KOPT-K1 (cell line): Measurements from ENCODE around the gene OXA1L.
"Not testable (repeated sequence)": the region's sequence is repeated elsewhere in the genome, so short reads cannot be mapped to it uniquely, and the experiment has no call there.

Experiments used
- H3K27ac ChIP-seq: fragments of 200-600 bp; sonication (generic); 2 replicates; pipeline ENCODE4 v1.5.1; 2016; ENCODE audit warnings: antibody characterized with exemption, mild to moderate bottlenecking, low read depth, low read length; ENCODE audit not compliant: poor library complexity, severe bottlenecking
- H3K36me3 ChIP-seq: fragments of 200-600 bp; sonication (generic); 2 replicates; pipeline ENCODE4 v1.5.1; 2017; ENCODE audit warnings: antibody characterized with exemption, mild to moderate bottlenecking, low read length, moderate library complexity; ENCODE audit not compliant: insufficient read depth
- H3K9me3 ChIP-seq: fragments of 200-600 bp; sonication (generic); 2 replicates; pipeline ENCODE4 v1.5.1; 2017; ENCODE audit warnings: antibody characterized with exemption, low read length, mild to moderate bottlenecking; ENCODE audit not compliant: insufficient read depth, poor library complexity, severe bottlenecking

The OXA1L gene

DNA sequence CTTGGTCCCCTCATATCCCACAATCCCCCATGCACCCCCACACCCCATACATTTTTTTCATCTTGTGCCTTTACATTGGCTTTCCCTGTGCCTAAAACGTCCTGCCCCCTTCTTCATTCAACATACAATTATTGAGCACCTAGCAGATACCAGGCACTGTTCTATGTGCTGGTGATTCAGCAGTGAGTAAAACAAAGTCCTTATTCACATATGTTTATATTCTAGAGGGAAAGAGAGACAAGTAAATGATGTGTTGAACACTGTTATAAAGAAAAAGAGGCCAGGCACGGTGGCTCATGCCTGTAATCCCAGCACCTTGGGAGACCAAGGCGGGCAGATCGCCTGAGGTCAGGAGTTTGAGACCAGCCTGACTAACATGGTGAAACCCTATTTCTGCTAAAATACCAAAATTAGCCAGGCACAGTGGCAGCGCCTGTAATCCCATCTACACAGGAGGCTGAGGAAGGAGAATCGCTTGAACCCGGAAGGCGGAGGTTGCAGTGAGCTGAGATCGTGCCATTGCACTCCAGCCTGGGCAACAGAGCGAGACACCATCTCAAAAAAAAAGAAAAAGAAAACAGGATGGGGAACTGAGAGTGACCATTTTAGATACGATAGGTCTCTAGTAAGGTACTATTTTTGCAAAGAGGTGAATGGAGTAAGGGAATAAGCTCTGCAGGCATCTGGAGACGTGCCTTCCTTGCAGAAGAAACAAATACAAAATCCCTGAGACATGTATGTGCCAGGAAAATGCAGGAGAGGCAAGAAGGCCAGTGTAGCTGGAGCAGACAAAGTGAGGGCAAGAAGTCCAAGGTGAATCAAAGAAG is 36.6 kb downstream of the OXA1L start:
- no peaks in the 10 kb centered on the region for H3K36me3 ChIP-seq
- H3K27ac ChIP-seq = no peak overlapping the region
- no peaks in the 10 kb centered on the region for H3K9me3 ChIP-seq

DNA sequence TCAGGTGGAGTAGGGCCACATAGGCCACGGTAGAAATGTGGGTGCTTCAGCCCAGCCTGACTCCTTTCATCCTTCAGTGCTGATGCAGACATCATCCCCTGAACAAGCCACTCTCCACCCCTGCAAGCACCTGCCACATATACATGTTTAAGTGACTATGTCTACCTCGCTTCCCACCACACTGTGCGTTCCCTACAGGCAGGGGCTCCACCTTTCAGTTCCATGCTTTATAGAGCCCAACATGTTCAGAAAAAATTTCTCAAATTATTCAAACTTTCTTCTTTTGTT is 37.1 kb downstream of the OXA1L start:
- H3K27ac ChIP-seq = no peak overlapping the region
- H3K9me3 ChIP-seq = no peaks in the 10 kb centered on the region
- no peaks in the 10 kb centered on the region for H3K36me3 ChIP-seq

DNA sequence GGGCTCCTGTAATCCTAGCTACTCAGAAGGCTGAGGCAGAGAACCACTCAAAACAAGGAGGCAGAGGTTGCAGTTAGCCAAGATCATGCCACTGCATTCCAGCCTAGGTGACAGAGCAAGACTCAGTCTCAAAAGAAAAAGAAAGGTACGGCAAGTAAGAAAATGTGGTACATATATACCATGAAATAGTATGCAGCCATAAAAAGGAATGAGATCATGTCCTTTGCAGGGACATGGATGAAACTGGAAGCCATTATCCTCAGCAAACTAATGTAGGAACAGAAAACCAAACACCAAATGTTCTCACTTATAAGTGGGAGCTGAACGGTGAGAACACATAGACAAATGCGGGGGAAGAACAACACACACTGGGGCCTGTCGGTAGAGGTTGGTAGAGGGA is 38.7 kb downstream of the OXA1L start:
- H3K27ac ChIP-seq, H3K36me3 ChIP-seq, H3K9me3 ChIP-seq: not testable (repeated sequence)

DNA sequence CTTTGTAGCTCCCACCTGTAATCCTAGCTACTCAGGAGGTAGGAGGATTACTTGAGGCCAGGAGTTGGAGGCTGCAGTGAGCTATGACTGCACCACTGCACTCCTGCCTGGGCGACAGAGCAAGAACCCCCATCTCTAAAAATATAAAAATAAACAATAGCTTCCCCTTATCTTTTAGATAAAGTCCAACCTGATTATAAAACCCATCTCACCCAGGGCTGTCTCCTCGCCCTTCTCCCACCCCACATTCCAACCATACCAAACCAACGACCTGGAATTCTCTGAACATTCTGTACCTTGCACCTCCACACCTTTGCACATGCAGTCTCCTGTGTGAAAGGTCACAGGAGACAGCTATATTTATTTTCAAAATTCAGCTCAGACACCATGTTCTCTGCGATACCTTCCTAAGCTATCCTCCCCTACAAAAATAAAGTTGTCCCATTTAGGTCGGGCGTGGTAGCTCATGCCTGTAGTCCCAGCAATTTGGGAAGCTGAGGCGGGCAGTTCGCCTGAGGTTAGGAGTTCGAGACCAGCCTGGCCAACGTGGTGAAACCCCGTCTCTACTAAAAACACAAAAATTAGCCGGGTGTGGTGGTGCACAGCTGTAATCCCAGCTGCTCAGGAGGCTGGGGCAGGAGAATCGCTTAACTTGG is 41.1 kb downstream of the OXA1L start:
- no peak overlapping the region for H3K27ac ChIP-seq
- H3K9me3 ChIP-seq = no peaks in the 10 kb centered on the region
- H3K36me3 ChIP-seq = no peaks in the 10 kb centered on the region

DNA sequence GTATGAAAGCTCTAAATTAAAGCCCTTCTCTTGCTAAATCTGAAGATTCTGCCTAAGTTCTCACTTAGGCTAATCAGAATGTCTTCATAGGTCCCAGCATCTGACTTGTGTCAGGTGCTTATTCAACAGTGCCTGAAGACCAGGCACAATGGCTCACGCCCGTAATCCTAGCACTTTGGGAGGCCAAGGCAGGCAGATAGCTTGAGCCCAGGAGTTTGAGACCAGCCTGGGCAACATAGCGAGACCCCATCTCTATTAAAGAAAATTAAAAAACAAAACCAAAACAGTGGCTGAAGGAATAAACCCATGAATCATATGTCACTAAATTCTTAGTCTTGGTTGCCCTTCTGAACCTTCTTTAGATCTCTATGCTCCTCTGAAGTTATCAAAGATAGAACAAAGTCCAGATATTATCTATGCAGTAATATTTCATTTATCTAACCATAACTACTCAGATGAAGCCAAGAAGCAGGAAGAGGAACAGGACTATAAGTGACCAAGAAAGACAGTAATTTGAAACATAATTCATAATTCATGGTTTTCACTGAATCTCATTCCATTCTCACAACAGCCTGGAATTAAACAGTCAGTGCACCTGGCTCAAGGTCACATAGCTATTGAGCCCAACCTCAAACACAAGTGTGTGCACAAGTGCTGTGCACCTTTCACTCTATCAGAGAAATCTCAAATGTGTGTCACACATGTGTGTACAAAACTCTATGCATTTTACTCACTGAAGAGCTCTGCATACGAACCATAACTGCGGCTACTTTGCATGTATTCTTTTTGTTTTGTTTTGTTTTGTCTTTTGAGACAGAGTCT is 42.1 kb downstream of the OXA1L start:
- no peak overlapping the region for H3K27ac ChIP-seq
- H3K9me3 ChIP-seq = no peaks in the 10 kb centered on the region
- no peaks in the 10 kb centered on the region for H3K36me3 ChIP-seq

DNA sequence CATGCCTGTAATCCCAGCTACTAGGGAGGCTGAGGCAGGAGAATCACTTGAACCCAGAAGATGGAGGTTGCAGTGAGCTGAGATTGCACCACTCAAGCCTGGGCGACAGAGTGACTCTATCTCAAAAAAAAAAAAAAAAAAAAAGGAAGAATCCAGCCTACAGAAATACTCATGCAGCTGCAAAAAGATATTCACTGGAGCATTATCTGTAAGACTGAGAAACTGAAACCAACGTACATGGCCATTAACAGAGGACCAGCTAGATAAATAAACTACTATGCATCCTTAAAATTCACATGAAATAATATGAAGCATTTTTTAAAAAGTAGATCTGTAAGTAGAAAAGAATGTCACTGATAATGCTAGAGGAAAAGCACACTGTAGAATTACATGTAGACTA is 45.2 kb downstream of the OXA1L start:
- H3K27ac ChIP-seq = no peak overlapping the region
- H3K9me3 ChIP-seq = no peaks in the 10 kb centered on the region
- H3K36me3 ChIP-seq = no peaks in the 10 kb centered on the region

DNA sequence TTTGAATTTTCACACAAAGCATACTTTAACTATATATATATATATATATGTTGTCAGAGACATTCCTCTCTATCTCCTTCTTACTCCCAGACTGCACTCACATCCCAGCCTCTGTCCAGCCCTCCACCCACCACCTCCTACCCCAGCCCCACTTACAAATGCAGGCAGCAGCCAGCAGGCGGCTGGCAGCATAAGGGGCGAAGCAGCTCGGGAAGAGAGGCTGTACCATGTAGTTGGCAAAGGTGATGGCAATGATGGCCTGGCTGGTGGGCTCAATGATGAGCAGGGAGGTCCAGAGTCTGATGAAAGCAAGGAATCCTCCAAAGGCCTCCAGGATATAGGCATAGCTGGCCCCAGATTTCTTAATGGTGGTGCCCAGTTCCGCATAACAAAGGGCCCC is 46.3 kb downstream of the OXA1L start:
- Histone ChIP-seq H3K9me3 (no peaks in the 10 kb centered on the region), H3K36me3 (no peaks in the 10 kb centered on the region), H3K27ac (no peak overlapping the region)

DNA sequence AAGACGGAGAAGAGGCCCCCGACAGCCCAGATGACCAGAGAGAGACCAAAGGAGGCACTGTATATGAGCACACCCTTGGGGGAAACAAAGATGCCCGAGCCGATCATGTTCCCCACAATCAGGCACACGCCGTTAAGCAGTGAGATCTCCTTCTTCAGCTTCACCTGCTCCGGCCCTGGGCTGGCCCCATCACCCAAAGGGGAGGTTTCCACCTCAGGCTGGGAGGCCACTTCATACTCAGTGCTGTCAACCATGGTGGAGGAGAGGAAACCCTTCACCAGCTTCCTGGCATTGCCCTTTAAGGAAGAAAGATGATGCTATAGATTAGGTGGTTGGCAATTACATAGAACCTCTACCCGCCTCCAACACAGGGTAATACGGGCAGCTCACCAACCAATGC is 46.7 kb downstream of the OXA1L start:
- no peaks in the 10 kb centered on the region for H3K9me3 ChIP-seq
- H3K36me3 ChIP-seq = no peaks in the 10 kb centered on the region
- no peak overlapping the region for H3K27ac ChIP-seq

DNA sequence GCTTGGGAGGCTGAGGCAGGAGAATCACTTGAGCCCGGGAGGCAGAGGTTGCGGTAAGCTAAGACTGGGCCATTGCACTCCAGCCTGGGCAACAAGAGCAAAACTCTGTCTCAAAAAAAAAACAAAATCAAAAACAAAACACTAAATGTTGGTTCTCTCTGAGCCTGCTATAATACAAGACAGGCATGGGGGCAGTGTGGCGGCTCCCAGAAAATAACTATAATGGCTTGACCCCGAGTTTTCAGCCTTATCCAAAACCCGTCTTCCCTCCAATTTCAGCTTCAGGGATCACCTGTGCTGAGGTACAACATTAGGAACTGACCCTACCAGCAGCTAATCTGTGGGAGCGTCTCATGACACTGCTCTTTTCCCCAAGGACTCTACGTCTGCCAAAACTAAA is 47.9 kb downstream of the OXA1L start:
- Histone ChIP-seq H3K27ac (no peak overlapping the region), H3K36me3 (no peaks in the 10 kb centered on the region), H3K9me3 (no peaks in the 10 kb centered on the region)

DNA sequence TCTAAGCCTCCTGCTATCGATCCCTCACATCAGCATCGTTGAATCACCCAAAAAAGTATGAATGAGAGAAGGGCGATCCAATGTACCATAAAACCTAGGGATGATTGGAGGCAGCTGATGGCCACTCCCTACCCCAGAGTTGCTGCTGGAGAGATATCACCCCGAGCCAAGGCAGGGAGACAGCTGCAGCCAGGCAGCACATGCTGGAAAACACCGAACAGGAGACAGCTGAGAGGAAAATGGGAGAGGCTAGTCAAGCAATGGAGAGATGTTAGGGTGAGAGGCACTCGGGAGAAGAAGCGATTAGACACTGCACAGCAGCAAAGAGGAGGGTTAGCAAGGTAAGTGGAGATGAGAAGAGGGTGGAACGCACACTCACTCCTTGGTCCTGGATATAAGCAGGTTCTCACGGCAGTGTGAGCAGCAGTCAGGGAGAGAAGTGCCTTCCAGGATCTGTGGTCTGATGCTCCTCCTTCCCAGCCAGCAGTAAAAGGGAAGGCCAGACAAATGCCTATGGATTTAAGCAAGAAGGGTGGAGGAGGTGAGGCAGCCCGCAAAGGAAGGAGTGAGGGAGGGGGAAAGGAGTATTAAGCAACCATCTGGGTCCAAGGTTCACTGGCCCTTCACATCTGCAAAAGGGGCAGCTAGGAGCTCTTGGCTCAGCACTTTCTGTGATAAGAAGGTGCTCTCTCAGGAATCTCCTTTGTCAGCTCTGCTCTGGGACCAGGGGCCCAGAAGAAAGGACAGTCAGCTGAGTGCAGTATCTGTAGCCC is 48.6 kb downstream of the OXA1L start, which contains the start of gene SLC7A7:
TSS of gene SLC7A7 (minus strand) at position 495 of the 773 bp plus-strand sequence. CDS start 2,037 bp downstream, outside the sequence.
- Histone ChIP-seq H3K36me3 (no peaks in the 10 kb centered on the region), H3K27ac (no peak within 1 kb of the TSS), H3K9me3 (no peaks in the 10 kb centered on the region)

DNA sequence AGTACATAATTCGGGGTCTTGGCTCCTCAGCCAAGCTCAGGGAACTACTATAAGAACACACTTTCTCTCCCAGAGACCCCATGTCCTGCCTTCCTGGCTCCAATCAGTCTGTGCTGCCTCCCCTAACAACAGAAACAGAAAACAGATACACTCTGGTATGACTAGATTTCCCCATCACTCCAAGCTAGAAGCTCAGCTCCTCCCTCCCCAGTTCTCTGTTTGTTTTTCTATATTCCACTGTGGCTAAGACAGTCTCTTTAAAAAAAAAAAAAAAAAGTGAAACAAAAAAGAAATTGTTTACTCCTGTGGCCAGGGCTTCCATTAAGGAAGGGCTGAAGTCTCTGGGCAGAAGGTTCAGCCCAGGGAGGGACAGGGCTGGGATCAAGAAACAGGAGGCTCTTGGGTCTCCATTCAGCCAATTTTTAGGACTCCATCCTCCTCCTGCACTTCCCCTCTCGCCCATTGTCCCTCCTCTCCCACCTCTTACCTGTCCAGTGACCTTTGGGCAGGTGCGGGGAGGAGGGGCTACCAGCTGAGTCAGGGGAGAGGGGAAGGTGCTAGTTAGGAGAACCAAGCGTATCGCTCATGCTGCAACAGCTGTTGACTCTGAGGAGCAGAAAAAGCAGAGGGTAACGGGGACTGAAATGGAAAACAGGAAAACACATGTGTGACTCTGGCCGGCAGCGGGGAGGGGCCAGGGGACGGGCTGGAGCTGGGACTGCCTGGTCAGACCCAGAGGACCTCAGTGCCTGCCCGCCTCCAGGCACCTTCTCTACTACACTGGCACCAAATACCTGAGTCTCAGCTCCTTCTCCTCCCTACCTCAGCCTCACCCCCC is 52.9 kb downstream of the OXA1L start:
- Histone ChIP-seq H3K27ac (no peak overlapping the region), H3K9me3 (no peaks in the 10 kb centered on the region), H3K36me3 (no peaks in the 10 kb centered on the region)

DNA sequence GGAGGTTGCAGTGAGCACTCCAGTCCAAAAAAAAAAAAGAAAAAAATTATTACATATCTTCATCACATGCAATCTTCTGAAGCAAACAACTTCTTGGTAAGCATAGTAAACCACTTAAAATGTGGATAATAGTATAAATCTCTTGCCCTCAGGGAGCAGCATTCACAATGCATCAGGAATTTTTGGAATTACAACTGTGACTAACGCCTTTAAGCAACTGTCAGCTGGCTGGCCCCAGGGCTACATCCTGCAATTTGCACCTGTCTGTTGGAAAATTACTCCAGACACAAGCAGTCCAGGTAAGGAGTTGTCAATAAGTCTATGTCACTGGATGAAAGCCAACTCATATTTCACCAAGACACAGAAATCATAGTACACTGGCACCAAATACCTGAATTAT is 54.2 kb downstream of the OXA1L start:
- Histone ChIP-seq H3K36me3 (no peaks in the 10 kb centered on the region), H3K9me3 (no peaks in the 10 kb centered on the region), H3K27ac (no peak overlapping the region)

DNA sequence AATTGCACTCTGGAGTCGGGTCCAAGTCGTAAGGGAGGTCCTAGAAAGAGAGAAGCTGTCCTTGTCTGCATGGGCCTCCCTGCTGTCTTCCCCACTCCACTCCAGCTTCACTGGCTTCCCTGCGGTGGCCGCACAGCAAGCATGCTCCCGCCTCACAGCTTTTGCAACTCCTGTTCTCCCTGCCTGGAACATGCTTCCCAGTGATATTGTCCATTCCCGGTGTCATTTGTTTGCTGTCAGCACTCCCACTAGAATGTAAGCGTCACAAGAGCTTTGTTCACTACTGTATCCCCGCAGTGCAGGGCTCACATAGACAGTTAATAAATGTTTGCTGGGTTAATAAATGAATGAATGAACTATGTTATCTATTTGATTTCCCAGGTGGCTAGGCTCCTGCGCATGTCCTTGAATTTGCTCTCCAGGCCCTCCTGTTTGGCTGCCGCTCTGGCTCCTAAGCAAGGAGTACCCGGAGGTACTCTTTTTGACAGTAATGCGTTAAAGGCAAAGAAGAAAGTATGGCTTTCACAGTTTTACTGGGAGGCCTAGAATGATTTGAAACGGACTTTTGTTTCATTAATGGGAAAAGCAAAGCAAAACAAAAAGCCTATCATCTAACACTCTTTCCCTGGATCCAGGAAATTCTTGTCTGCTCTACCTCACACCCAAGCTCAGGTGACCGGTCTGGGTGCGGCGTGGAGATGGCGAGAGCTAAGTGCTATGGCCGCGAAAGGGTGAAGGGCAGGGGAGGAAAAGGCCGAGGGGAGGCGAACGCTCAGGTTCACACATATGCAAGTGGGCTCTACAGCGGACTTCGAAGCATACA is 54.9 kb downstream of the OXA1L start:
- Histone ChIP-seq H3K27ac (no peak overlapping the region), H3K9me3 (no peaks in the 10 kb centered on the region), H3K36me3 (no peaks in the 10 kb centered on the region)
